ENCODE measurements around the gene ACER3.

DNA sequence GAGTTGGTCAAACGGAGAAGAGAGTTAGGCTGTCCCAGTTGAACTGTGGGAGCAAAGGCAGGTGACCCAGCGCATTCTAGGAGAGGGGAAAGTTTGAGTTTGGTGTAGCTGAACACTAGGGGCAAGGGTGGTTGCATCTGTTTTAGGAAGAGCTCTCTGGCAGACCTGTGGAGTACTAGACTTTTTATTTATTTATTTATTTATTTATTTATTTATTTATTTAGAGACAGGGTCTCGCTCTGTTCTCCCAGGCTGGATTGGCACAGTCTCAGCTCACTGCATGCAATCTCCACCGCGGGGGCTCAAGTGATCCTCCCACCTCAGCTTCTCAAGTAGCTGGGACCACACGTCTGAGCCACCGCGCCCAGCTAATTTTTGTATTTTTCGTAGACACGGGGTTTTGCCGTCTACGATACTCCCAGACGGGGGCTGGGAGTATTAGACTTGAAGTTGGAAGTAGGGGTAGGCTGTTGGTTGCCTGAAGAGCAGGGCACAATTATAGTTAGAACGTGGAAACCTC lies 950 bp upstream of the ACER3 start:
- TF ChIP-seq, protein P1, sequence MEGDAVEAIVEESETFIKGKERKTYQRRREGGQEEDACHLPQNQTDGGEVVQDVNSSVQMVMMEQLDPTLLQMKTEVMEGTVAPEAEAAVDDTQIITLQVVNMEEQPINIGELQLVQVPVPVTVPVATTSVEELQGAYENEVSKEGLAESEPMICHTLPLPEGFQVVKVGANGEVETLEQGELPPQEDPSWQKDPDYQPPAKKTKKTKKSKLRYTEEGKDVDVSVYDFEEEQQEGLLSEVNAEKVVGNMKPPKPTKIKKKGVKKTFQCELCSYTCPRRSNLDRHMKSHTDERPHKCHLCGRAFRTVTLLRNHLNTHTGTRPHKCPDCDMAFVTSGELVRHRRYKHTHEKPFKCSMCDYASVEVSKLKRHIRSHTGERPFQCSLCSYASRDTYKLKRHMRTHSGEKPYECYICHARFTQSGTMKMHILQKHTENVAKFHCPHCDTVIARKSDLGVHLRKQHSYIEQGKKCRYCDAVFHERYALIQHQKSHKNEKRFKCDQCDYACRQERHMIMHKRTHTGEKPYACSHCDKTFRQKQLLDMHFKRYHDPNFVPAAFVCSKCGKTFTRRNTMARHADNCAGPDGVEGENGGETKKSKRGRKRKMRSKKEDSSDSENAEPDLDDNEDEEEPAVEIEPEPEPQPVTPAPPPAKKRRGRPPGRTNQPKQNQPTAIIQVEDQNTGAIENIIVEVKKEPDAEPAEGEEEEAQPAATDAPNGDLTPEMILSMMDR (IDR thresholded peaks at IDR 0.05; ENCODE audit: insufficient read depth, low read length): no peak
- no peak for TF ChIP-seq POLR2AphosphoS5 (IDR thresholded peaks at IDR 0.05; ENCODE audit: low read depth)

All from HL-60 (cell line).